ENCODE data around the gene MCTP2. TPM values are rescaled to one million over a fixed set of nuclear protein-coding genes. Genes with fewer than 3 reads are reported as not detected.
"Not testable (repeated sequence)": the region's sequence is repeated elsewhere in the genome, so short reads cannot be mapped to it uniquely, and the experiment has no call there.

The MCTP2 gene
- total and polyA plus RNA-seq, 2 of the 13 experiments (the other 11 are each of a cell fraction or from before 2014, with no cell fraction given), result 5.1 to 8.6 TPM

DNA sequence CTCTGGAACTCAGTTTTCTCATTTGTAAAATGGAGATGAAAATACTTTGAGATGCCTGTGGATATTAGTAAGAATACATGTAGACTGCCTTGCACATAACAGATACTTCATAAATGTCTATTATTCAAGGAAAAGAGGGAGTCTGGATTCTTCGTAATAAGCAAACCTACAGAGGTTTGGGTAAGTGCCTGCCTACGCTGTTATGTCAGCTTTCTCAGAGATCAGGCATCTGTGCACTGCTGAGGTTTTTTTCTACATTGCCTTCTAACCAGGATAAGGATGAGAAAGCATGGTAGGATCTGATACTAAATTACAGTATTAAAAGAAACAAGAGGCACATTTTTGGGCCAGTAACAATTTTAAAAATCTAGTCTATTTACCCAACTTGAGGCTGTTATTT lies 10.9 kb downstream of the MCTP2 start:
- no peak overlapping the region for H3K27ac ChIP-seq (ENCODE audit: extremely low read length, insufficient read depth, low read length)
- intact Hi-C loops (cut with micrococcal nuclease; ENCODE audit: unreplicated experiment) (no loop called here), in situ Hi-C loops (cut with HindIII; ENCODE audit: extremely low pct_ligation_motif_present, low pct_unique_long_range_greater_than_20kb) (no loop called here)
- no peaks in the 10 kb centered on the region for H3K36me3 ChIP-seq (replicated peaks in 1 of 2; ENCODE audit: control insufficient read depth in 1 of 2, insufficient read depth in 2 of 2, low read length in 2 of 2)
- ATAC-seq, result no peak
- H2AFZ ChIP-seq (ENCODE audit: low read length), result no peak overlapping the region
- no TSS peak for BruUV-seq (replicated peaks)
- TF ChIP-seq, protein P1, sequence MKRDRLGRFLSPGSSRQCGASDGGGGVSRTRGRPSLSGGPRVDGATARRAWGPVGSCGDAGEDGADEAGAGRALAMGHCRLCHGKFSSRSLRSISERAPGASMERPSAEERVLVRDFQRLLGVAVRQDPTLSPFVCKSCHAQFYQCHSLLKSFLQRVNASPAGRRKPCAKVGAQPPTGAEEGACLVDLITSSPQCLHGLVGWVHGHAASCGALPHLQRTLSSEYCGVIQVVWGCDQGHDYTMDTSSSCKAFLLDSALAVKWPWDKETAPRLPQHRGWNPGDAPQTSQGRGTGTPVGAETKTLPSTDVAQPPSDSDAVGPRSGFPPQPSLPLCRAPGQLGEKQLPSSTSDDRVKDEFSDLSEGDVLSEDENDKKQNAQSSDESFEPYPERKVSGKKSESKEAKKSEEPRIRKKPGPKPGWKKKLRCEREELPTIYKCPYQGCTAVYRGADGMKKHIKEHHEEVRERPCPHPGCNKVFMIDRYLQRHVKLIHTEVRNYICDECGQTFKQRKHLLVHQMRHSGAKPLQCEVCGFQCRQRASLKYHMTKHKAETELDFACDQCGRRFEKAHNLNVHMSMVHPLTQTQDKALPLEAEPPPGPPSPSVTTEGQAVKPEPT (CRISPR knock-in tag; IDR thresholded peaks at IDR 0.05; ENCODE audit: low read depth), result no peak
- TF ChIP-seq ZSCAN12 (CRISPR knock-in tag; IDR thresholded peaks at IDR 0.05), result no peak
- no peak for TF ChIP-seq ZNF496 (CRISPR knock-in tag; IDR thresholded peaks at IDR 0.05; ENCODE audit: insufficient replicate concordance)
- no peak for TF ChIP-seq IRF1 (CRISPR knock-in tag; IDR thresholded peaks at IDR 0.05; ENCODE audit: low read depth)
- TF ChIP-seq HOXA3 (CRISPR knock-in tag; IDR thresholded peaks at IDR 0.05), result no peak
- no peak for TF ChIP-seq ZIK1 (CRISPR knock-in tag; IDR thresholded peaks at IDR 0.05; ENCODE audit: borderline replicate concordance, low read depth)
- FAIRE-seq, result no peak
- no peak overlapping the region for H3K4me3 ChIP-seq (replicated peaks in 1 of 3; ENCODE audit: insufficient read depth in 1 of 3, low read depth in 2 of 3, low read length in 3 of 3)
- no peaks in the 10 kb centered on the region for H4K20me1 ChIP-seq (ENCODE audit: insufficient read depth, low read length)
- no peak overlapping the region for H3K4me2 ChIP-seq (ENCODE audit: low read depth, low read length)
- WGBS (ENCODE audit: low lambda C conversion rate), result 51% methylated on average over 2 of the region's 2 CpGs
- peaks cover 15% of the 10 kb centered on the region for H3K4me1 ChIP-seq (ENCODE audit: insufficient read depth, low read length)
- H3K79me2 ChIP-seq (ENCODE audit: insufficient read depth, low read length), result peaks cover 2% of the 10 kb centered on the region
- H3K27me3 ChIP-seq (ENCODE audit: control insufficient read depth in 1 of 2, insufficient read depth in 2 of 2, low read length in 2 of 2), result no peaks in the 10 kb centered on the region
- ChIA-PET POLR2A (no interaction called here), CTCF (ENCODE audit: low intra/inter-chr PET ratio, low total read pairs) (no interaction called here)
- H3K9me3 ChIP-seq (ENCODE audit: low read length), result peaks cover 10% of the 10 kb centered on the region; the same call in 1 of the 2 replicates
- no peak for DNase-seq (ENCODE audit: low spot score)
- no peak overlapping the region for H3K9ac ChIP-seq (ENCODE audit: insufficient read depth, low read depth, low read length)

- in situ Hi-C loops (cut with HindIII; ENCODE audit: extremely low pct_ligation_motif_present, low pct_unique_long_range_greater_than_20kb); ATAC-seq; H2AFZ ChIP-seq (ENCODE audit: low read length); FAIRE-seq; H3K79me2 ChIP-seq (ENCODE audit: insufficient read depth, low read length); CTCF ChIA-PET (ENCODE audit: low intra/inter-chr PET ratio, low total read pairs); H3K27ac ChIP-seq (ENCODE audit: extremely low read length, insufficient read depth, low read length); POLR2A ChIA-PET; intact Hi-C loops (cut with micrococcal nuclease; ENCODE audit: unreplicated experiment); H3K36me3 ChIP-seq (replicated peaks in 1 of 2; ENCODE audit: control insufficient read depth in 1 of 2, insufficient read depth in 2 of 2, low read length in 2 of 2); H3K4me3 ChIP-seq (replicated peaks in 1 of 3; ENCODE audit: insufficient read depth in 1 of 3, low read depth in 2 of 3, low read length in 3 of 3); H4K20me1 ChIP-seq (ENCODE audit: insufficient read depth, low read length); H3K4me2 ChIP-seq (ENCODE audit: low read depth, low read length); BruUV-seq (replicated peaks); DNase-seq (ENCODE audit: low spot score); H3K27me3 ChIP-seq (ENCODE audit: control insufficient read depth in 1 of 2, insufficient read depth in 2 of 2, low read length in 2 of 2); H3K9ac ChIP-seq (ENCODE audit: insufficient read depth, low read depth, low read length): not testable (repeated sequence)
- Histone ChIP-seq H3K9me3 (ENCODE audit: low read length) (peaks cover 10% of the 10 kb centered on the region; the same call in 1 of the 2 replicates), H3K4me1 (ENCODE audit: insufficient read depth, low read length) (peaks cover 22% of the 10 kb centered on the region)
- 96% methylated on average over 33 of the region's 33 CpGs for WGBS (ENCODE audit: low lambda C conversion rate)
Measured at GRCh38 chr15:94243003-94243402, 11.6 kb downstream of the MCTP2 start.

Data from HepG2 (cell line).